Stomach (tissue), 9 donors: ENCODE data around the gene HS2ST1. TPM values are rescaled to one million over a fixed set of nuclear protein-coding genes. Genes with fewer than 3 reads are reported as not detected.
A peak's percentile ranks its signal among the peaks of the same experiment; 100 is the strongest.

ENCODE experiments used
- DNase-seq, 2 donors: peaks; one replicate each; pipeline versions ENCODE4 v3.0.0 to v3.0.0-alpha.2; 2013 to 2019
- H3K27ac ChIP-seq, 5 donors: fragments of 200-600 bp in 4 of 5; sonication (generic) in 4 of 5; one replicate each; pipeline ENCODE4 v1.5.1; 2013 to 2019; ENCODE audit warnings: mild to moderate bottlenecking in 1 of 5, moderate library complexity in 1 of 5
- H3K27me3 ChIP-seq, 3 donors: fragments of 200-600 bp; sonication (generic); one replicate each; pipeline ENCODE4 v1.5.1; 2017 to 2019; ENCODE audit warnings: mixed run types in 1 of 3
- H3K36me3 ChIP-seq, 4 donors: fragments of 200-600 bp; sonication (generic); 1 replicate in 3 of 4; 2 replicates in 1 of 4; pipeline ENCODE4 v1.5.1; 2016 to 2019
- H3K4me1 ChIP-seq, 4 donors: fragments of 200-600 bp; sonication (generic); one replicate each; pipeline ENCODE4 v1.5.1; 2016 to 2019
- H3K4me3 ChIP-seq, 4 donors: fragments of 200-600 bp; sonication (generic) in 3 of 4; one replicate each; pipeline ENCODE4 v1.5.1; 2016 to 2019; ENCODE audit warnings: mild to moderate bottlenecking in 1 of 4
- H3K9me3 ChIP-seq, 4 donors: fragments of 200-600 bp; sonication (generic); one replicate each; pipeline ENCODE4 v1.5.1; 2016 to 2019
- EP300 ChIP-seq: sonication (generic); formaldehyde crosslinking; IDR thresholded peaks from one replicate; pipeline ENCODE4 v1.6.1; 2017; ENCODE audit warnings: antibody characterized with exemption
- POLR2A ChIP-seq, 4 donors: fragments of 450-650 bp; IDR thresholded peaks; one replicate each; pipeline ENCODE4 v1.6.1; 2016; ENCODE audit warnings: antibody characterized with exemption in 4 of 4, control low read depth in 2 of 4, mild to moderate bottlenecking in 1 of 4, moderate library complexity in 1 of 4
- POLR2AphosphoS5 ChIP-seq, 3 donors: sonication (generic); formaldehyde crosslinking; IDR thresholded peaks; one replicate each; pipeline ENCODE4 v1.6.1; 2016; ENCODE audit warnings: antibody characterized with exemption in 3 of 3
- WGBS, 5 donors: extraction: QIAGEN DNeasy Blood & Tissue Kit in 3 of 5; methylation state at CpG; one replicate each; pipeline versions ENCODE4 v1.1.5 to v1.1.7; 2013 to 2018; 5-methylcytosine and 5-hydroxymethylcytosine counted together
- intact Hi-C: fragments of 100-400 bp; cut with DNase I; formaldehyde crosslinking; loops from one replicate; pipeline ENCODE4 v1.15.1; 2023; ENCODE audit warnings: low total_unique reads
- polyA plus RNA-seq, 3 donors: library from polyadenylated mRNA; stranded (reverse); fragments of 200-250 nt; gene quantifications; one replicate each; pipeline ENCODE4 v1.2.3, GENCODE V29; 2013
- total RNA-seq, 5 donors: library from RNA; depleted of rRNA; stranded (reverse); fragments of >200 nt; gene quantifications; one replicate each; pipeline versions ENCODE4 v1.1.0 to v1.2.3, GENCODE V29; 2014 to 2016
- TF ChIP-seq, protein P1 (sequence below), 7 experiments: fragments of 450-650 bp in 4 of 7; fragments of 200-600 bp in 3 of 7; sonication (generic) in 3 of 7; IDR thresholded peaks; one replicate each; pipeline ENCODE4 v1.5.1; 2016 to 2019; ENCODE audit warnings: antibody characterized with exemption in 7 of 7, control low read depth in 2 of 7, mild to moderate bottlenecking in 1 of 7
- donor health status: healthy with polysubstance abuse.
- donor health status: Bipolar disorder and iron deficiency.
- donor health status: healthy.

Gene HS2ST1
- total and polyA plus RNA-seq, 8 donors, result 1.8 to 29.0 (median 5.1) TPM

GRCh38 chr1:87129038-87129437 lies 214.6 kb downstream of the HS2ST1 start:
- intact Hi-C loops, result no loop called here
- peak overlapping the region in 1 of 5 donors; percentile 3 for H3K27ac ChIP-seq
- no peak overlapping the region for H3K4me3 ChIP-seq

DNA sequence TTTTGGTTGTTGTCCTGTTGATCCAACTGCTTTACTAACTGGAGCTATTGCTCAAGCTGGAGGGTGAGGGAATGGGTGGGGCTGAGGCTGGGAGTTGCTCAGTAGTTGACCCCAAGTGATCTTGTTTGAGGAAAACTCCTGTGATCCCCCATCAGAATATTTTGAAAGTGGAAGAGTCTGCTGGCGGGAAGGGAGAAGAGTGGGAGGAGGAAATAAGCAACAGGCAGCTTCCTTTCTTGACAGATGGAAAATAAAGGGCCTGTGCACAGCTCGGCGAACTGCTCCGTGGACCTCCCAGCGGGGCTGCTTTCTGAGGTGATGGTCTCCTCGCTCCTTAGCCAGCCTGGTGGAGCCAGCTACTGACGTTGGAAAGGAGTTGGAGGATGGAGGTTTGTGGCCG lies 215.2 kb downstream of the HS2ST1 start:
- Histone ChIP-seq H3K36me3 (no peaks in the 10 kb centered on the region), H3K27me3 (peaks cover 0 to 6% (median 0%) of the 10 kb centered on the region in 3 donors), H3K4me3 (no peak overlapping the region), H3K9me3 (no peaks in the 10 kb centered on the region), H3K4me1 (peaks cover 0 to 15% (median 7%) of the 10 kb centered on the region in 4 donors), H3K27ac (peak overlapping the region in 3 of 5 donors; percentile 52 to 54 (median 53))
- no peak for TF ChIP-seq POLR2A (IDR thresholded peaks at IDR 0.05)
- no peak for TF ChIP-seq POLR2AphosphoS5 (IDR thresholded peaks at IDR 0.05)
- TF ChIP-seq, protein P1, sequence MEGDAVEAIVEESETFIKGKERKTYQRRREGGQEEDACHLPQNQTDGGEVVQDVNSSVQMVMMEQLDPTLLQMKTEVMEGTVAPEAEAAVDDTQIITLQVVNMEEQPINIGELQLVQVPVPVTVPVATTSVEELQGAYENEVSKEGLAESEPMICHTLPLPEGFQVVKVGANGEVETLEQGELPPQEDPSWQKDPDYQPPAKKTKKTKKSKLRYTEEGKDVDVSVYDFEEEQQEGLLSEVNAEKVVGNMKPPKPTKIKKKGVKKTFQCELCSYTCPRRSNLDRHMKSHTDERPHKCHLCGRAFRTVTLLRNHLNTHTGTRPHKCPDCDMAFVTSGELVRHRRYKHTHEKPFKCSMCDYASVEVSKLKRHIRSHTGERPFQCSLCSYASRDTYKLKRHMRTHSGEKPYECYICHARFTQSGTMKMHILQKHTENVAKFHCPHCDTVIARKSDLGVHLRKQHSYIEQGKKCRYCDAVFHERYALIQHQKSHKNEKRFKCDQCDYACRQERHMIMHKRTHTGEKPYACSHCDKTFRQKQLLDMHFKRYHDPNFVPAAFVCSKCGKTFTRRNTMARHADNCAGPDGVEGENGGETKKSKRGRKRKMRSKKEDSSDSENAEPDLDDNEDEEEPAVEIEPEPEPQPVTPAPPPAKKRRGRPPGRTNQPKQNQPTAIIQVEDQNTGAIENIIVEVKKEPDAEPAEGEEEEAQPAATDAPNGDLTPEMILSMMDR (IDR thresholded peaks at IDR 0.05), result no peak
- TF ChIP-seq EP300, result no peak
- WGBS, 5 donors, result 61 to 79% (median 69%) methylated on average over 8 of the region's 8 CpGs
- peak in 1 of 2 donors; percentile 40 for DNase-seq
- intact Hi-C loops, result loop anchor here (10.0 kb wide), 1 partner anchor 165 kb away; no protein-coding TSS in a partner anchor

More at GRCh38 chr1:87129038-87129437, 214.6 kb downstream of the HS2ST1 start:
- no peak for TF ChIP-seq POLR2A (IDR thresholded peaks at IDR 0.05)
- no peak for TF ChIP-seq EP300
- no peak for TF ChIP-seq POLR2AphosphoS5 (IDR thresholded peaks at IDR 0.05)
- TF ChIP-seq, protein P1 (IDR thresholded peaks at IDR 0.05), result no peak
- H3K36me3 ChIP-seq, result no peaks in the 10 kb centered on the region
- peaks cover 0 to 15% (median 7%) of the 10 kb centered on the region in 4 donors for H3K4me1 ChIP-seq
- no peaks in the 10 kb centered on the region for H3K9me3 ChIP-seq
- WGBS, 5 donors, result 71 to 100% (median 91%) methylated on average over 1 of the region's 1 CpG
- DNase-seq, result no peak
- H3K27me3 ChIP-seq, result peaks cover 0 to 6% (median 0%) of the 10 kb centered on the region in 3 donors

GRCh38 chr1:87130438-87130837 lies 216.0 kb downstream of the HS2ST1 start:
- DNase-seq, result no peak
- H3K27ac ChIP-seq, result peak overlapping the region in 3 of 5 donors; percentile 52 to 54 (median 53)
- no peak for TF ChIP-seq POLR2A (IDR thresholded peaks at IDR 0.05)
- TF ChIP-seq, protein P1 (IDR thresholded peaks at IDR 0.05), result no peak
- TF ChIP-seq EP300, result no peak
- TF ChIP-seq POLR2AphosphoS5 (IDR thresholded peaks at IDR 0.05), result no peak
- WGBS, 5 donors, result 49 to 66% (median 58%) methylated on average over 4 of the region's 4 CpGs
- H3K9me3 ChIP-seq, result no peaks in the 10 kb centered on the region
- peaks cover 0 to 6% (median 0%) of the 10 kb centered on the region in 3 donors for H3K27me3 ChIP-seq
- H3K4me3 ChIP-seq, result no peak overlapping the region
- intact Hi-C loops, result loop anchor here (10.0 kb wide), 1 partner anchor 164 kb away; no protein-coding TSS in a partner anchor
- H3K36me3 ChIP-seq, result no peaks in the 10 kb centered on the region
- peaks cover 0 to 15% (median 7%) of the 10 kb centered on the region in 4 donors for H3K4me1 ChIP-seq

- TF ChIP-seq EP300 (no peak), POLR2AphosphoS5 (IDR thresholded peaks at IDR 0.05) (peak in 1 of 3 donors; percentile 34), POLR2A (IDR thresholded peaks at IDR 0.05) (no peak)
- TF ChIP-seq, protein P1 (IDR thresholded peaks at IDR 0.05), result peak in 5 of 7 experiments; percentile 74 to 92 (median 83)
- intact Hi-C loops, result loop anchor here (10.0 kb wide), 1 partner anchor 163 kb away; no protein-coding TSS in a partner anchor
Measured at GRCh38 chr1:87131809-87132283, 217.4 kb downstream of the HS2ST1 start.

More at GRCh38 chr1:87131809-87132283, 217.4 kb downstream of the HS2ST1 start:
- Histone ChIP-seq H3K4me1 (peaks cover 0 to 15% (median 7%) of the 10 kb centered on the region in 4 donors), H3K27me3 (peaks cover 0 to 6% (median 0%) of the 10 kb centered on the region in 3 donors), H3K27ac (peak overlapping the region in 3 of 5 donors; percentile 37 to 67 (median 59)), H3K4me3 (peak overlapping the region; percentile 45 to 56 (median 50)), H3K36me3 (no peaks in the 10 kb centered on the region), H3K9me3 (no peaks in the 10 kb centered on the region)
- WGBS, 5 donors, result 1% methylated on average over 20 to 32 of the region's 32 CpGs
- DNase-seq, result peak; percentile 79 to 95
